ENCODE measurements around the gene PEG3. TPM values are rescaled to one million over a fixed set of nuclear protein-coding genes. Genes with fewer than 3 reads are reported as not detected.

PEG3 gene
- total RNA-seq, 1 experiment from 2014 or later = not detected

GRCh38 chr19:56827708-56828107 is 12.8 kb downstream of the PEG3 start:
- H4K20me1 ChIP-seq (ENCODE audit: insufficient read depth, low read depth, low read length) = no peaks in the 10 kb centered on the region
- no peak overlapping the region for H2AFZ ChIP-seq (ENCODE audit: low read length)
- no peaks in the 10 kb centered on the region for H3K9me2 ChIP-seq (replicated peaks; ENCODE audit: insufficient read depth, low read length)
- no peak overlapping the region for H3K27ac ChIP-seq (ENCODE audit: low read length)
- DNase-seq = no peak
- no peaks in the 10 kb centered on the region for H3K9me3 ChIP-seq (ENCODE audit: low read length)
- no peak overlapping the region for H3K4me3 ChIP-seq (ENCODE audit: low read length)
- H3K4me2 ChIP-seq (ENCODE audit: low read depth, low read length, poor library complexity, severe bottlenecking) = no peak overlapping the region
- no peaks in the 10 kb centered on the region for H3K36me3 ChIP-seq (ENCODE audit: insufficient read depth, low read length)
- H3K9ac ChIP-seq (ENCODE audit: low read length) = no peak overlapping the region
- no peaks in the 10 kb centered on the region for H3K27me3 ChIP-seq (ENCODE audit: low read length)
- H3K4me1 ChIP-seq (ENCODE audit: low read length) = no peaks in the 10 kb centered on the region
- H3K79me2 ChIP-seq (ENCODE audit: low read length) = no peaks in the 10 kb centered on the region

GRCh38 chr19:56823956-56824355 is 16.6 kb downstream of the PEG3 start:
- no peaks in the 10 kb centered on the region for H3K9me2 ChIP-seq (replicated peaks; ENCODE audit: insufficient read depth, low read length)
- no peak for DNase-seq
- H3K27ac ChIP-seq (ENCODE audit: low read length) = no peak overlapping the region
- H3K27me3 ChIP-seq (ENCODE audit: low read length) = no peaks in the 10 kb centered on the region
- H3K9me3 ChIP-seq (ENCODE audit: low read length) = no peaks in the 10 kb centered on the region
- no peak overlapping the region for H3K4me2 ChIP-seq (ENCODE audit: low read depth, low read length, poor library complexity, severe bottlenecking)
- no peak overlapping the region for H2AFZ ChIP-seq (ENCODE audit: low read length)
- no peaks in the 10 kb centered on the region for H3K36me3 ChIP-seq (ENCODE audit: insufficient read depth, low read length)
- H3K4me3 ChIP-seq (ENCODE audit: low read length) = no peak overlapping the region
- no peaks in the 10 kb centered on the region for H3K79me2 ChIP-seq (ENCODE audit: low read length)
- H4K20me1 ChIP-seq (ENCODE audit: insufficient read depth, low read depth, low read length) = no peaks in the 10 kb centered on the region
- no peak overlapping the region for H3K9ac ChIP-seq (ENCODE audit: low read length)
- no peaks in the 10 kb centered on the region for H3K4me1 ChIP-seq (ENCODE audit: low read length)

- no peak overlapping the region for H3K4me2 ChIP-seq (ENCODE audit: low read depth, low read length, poor library complexity, severe bottlenecking)
- DNase-seq = no peak
- no peaks in the 10 kb centered on the region for H4K20me1 ChIP-seq (ENCODE audit: insufficient read depth, low read depth, low read length)
Measured at GRCh38 chr19:56823417-56823816, 17.1 kb downstream of the PEG3 start.

GRCh38 chr19:56822755-56823154 is 17.8 kb downstream of the PEG3 start:
- Histone ChIP-seq H3K9ac (ENCODE audit: low read length) (no peak overlapping the region), H3K79me2 (ENCODE audit: low read length) (no peaks in the 10 kb centered on the region), H4K20me1 (ENCODE audit: insufficient read depth, low read depth, low read length) (no peaks in the 10 kb centered on the region), H3K4me2 (ENCODE audit: low read depth, low read length, poor library complexity, severe bottlenecking) (no peak overlapping the region), H3K27ac (ENCODE audit: low read length) (no peak overlapping the region), H3K4me3 (ENCODE audit: low read length) (no peak overlapping the region), H3K9me3 (ENCODE audit: low read length) (no peaks in the 10 kb centered on the region), H3K27me3 (ENCODE audit: low read length) (no peaks in the 10 kb centered on the region), H2AFZ (ENCODE audit: low read length) (no peak overlapping the region), H3K36me3 (ENCODE audit: insufficient read depth, low read length) (no peaks in the 10 kb centered on the region), H3K9me2 (replicated peaks; ENCODE audit: insufficient read depth, low read length) (no peaks in the 10 kb centered on the region), H3K4me1 (ENCODE audit: low read length) (no peaks in the 10 kb centered on the region)
- no peak for DNase-seq

More at GRCh38 chr19:56823417-56823816, 17.1 kb downstream of the PEG3 start:
- Histone ChIP-seq H3K4me1 (ENCODE audit: low read length) (no peaks in the 10 kb centered on the region), H3K79me2 (ENCODE audit: low read length) (no peaks in the 10 kb centered on the region), H3K9ac (ENCODE audit: low read length) (no peak overlapping the region), H3K27me3 (ENCODE audit: low read length) (no peaks in the 10 kb centered on the region), H3K9me2 (replicated peaks; ENCODE audit: insufficient read depth, low read length) (no peaks in the 10 kb centered on the region), H3K9me3 (ENCODE audit: low read length) (no peaks in the 10 kb centered on the region), H2AFZ (ENCODE audit: low read length) (no peak overlapping the region), H3K27ac (ENCODE audit: low read length) (no peak overlapping the region), H3K4me3 (ENCODE audit: low read length) (no peak overlapping the region), H3K36me3 (ENCODE audit: insufficient read depth, low read length) (no peaks in the 10 kb centered on the region)

- Histone ChIP-seq H3K27ac (ENCODE audit: low read length) (no peak overlapping the region), H3K4me1 (ENCODE audit: low read length) (no peaks in the 10 kb centered on the region), H2AFZ (ENCODE audit: low read length) (no peak overlapping the region), H4K20me1 (ENCODE audit: insufficient read depth, low read depth, low read length) (no peaks in the 10 kb centered on the region), H3K36me3 (ENCODE audit: insufficient read depth, low read length) (no peaks in the 10 kb centered on the region), H3K9ac (ENCODE audit: low read length) (no peak overlapping the region), H3K79me2 (ENCODE audit: low read length) (no peaks in the 10 kb centered on the region), H3K4me3 (ENCODE audit: low read length) (no peak overlapping the region), H3K4me2 (ENCODE audit: low read depth, low read length, poor library complexity, severe bottlenecking) (no peak overlapping the region), H3K9me2 (replicated peaks; ENCODE audit: insufficient read depth, low read length) (no peaks in the 10 kb centered on the region), H3K27me3 (ENCODE audit: low read length) (no peaks in the 10 kb centered on the region), H3K9me3 (ENCODE audit: low read length) (no peaks in the 10 kb centered on the region)
- no peak for DNase-seq
Measured at GRCh38 chr19:56821675-56822074, 18.9 kb downstream of the PEG3 start.

GRCh38 chr19:56821209-56821608 is 19.3 kb downstream of the PEG3 start:
- Histone ChIP-seq H3K27me3 (ENCODE audit: low read length) (no peaks in the 10 kb centered on the region), H2AFZ (ENCODE audit: low read length) (no peak overlapping the region), H4K20me1 (ENCODE audit: insufficient read depth, low read depth, low read length) (no peaks in the 10 kb centered on the region), H3K4me1 (ENCODE audit: low read length) (no peaks in the 10 kb centered on the region), H3K36me3 (ENCODE audit: insufficient read depth, low read length) (no peaks in the 10 kb centered on the region), H3K4me2 (ENCODE audit: low read depth, low read length, poor library complexity, severe bottlenecking) (no peak overlapping the region), H3K9ac (ENCODE audit: low read length) (no peak overlapping the region), H3K27ac (ENCODE audit: low read length) (no peak overlapping the region), H3K9me2 (replicated peaks; ENCODE audit: insufficient read depth, low read length) (no peaks in the 10 kb centered on the region), H3K4me3 (ENCODE audit: low read length) (no peak overlapping the region), H3K79me2 (ENCODE audit: low read length) (no peaks in the 10 kb centered on the region), H3K9me3 (ENCODE audit: low read length) (no peaks in the 10 kb centered on the region)
- peak; percentile 48 for DNase-seq

- Histone ChIP-seq H3K27ac (ENCODE audit: low read length) (no peak overlapping the region), H3K9me2 (replicated peaks; ENCODE audit: insufficient read depth, low read length) (no peaks in the 10 kb centered on the region), H3K4me3 (ENCODE audit: low read length) (no peak overlapping the region), H4K20me1 (ENCODE audit: insufficient read depth, low read depth, low read length) (no peaks in the 10 kb centered on the region), H3K36me3 (ENCODE audit: insufficient read depth, low read length) (no peaks in the 10 kb centered on the region), H3K9me3 (ENCODE audit: low read length) (no peaks in the 10 kb centered on the region), H3K79me2 (ENCODE audit: low read length) (no peaks in the 10 kb centered on the region), H3K4me2 (ENCODE audit: low read depth, low read length, poor library complexity, severe bottlenecking) (no peak overlapping the region), H3K27me3 (ENCODE audit: low read length) (no peaks in the 10 kb centered on the region), H2AFZ (ENCODE audit: low read length) (no peak overlapping the region), H3K9ac (ENCODE audit: low read length) (no peak overlapping the region), H3K4me1 (ENCODE audit: low read length) (no peaks in the 10 kb centered on the region)
- no peak for DNase-seq
Measured at GRCh38 chr19:56819166-56819565, 21.4 kb downstream of the PEG3 start.

GRCh38 chr19:56814656-56815055 is 25.9 kb downstream of the PEG3 start:
- Histone ChIP-seq H2AFZ (ENCODE audit: low read length) (no peak overlapping the region), H3K9me3 (ENCODE audit: low read length) (no peaks in the 10 kb centered on the region), H3K27me3 (ENCODE audit: low read length) (no peaks in the 10 kb centered on the region), H3K4me2 (ENCODE audit: low read depth, low read length, poor library complexity, severe bottlenecking) (no peak overlapping the region), H3K9me2 (replicated peaks; ENCODE audit: insufficient read depth, low read length) (no peaks in the 10 kb centered on the region), H4K20me1 (ENCODE audit: insufficient read depth, low read depth, low read length) (no peaks in the 10 kb centered on the region), H3K9ac (ENCODE audit: low read length) (no peak overlapping the region), H3K79me2 (ENCODE audit: low read length) (no peaks in the 10 kb centered on the region), H3K4me1 (ENCODE audit: low read length) (no peaks in the 10 kb centered on the region), H3K36me3 (ENCODE audit: insufficient read depth, low read length) (no peaks in the 10 kb centered on the region), H3K4me3 (ENCODE audit: low read length) (no peak overlapping the region), H3K27ac (ENCODE audit: low read length) (no peak overlapping the region)
- no peak for DNase-seq

GRCh38 chr19:56813531-56813930 is 27.0 kb downstream of the PEG3 start:
- Histone ChIP-seq H3K27me3 (ENCODE audit: low read length) (no peaks in the 10 kb centered on the region), H3K27ac (ENCODE audit: low read length) (no peak overlapping the region), H3K9me3 (ENCODE audit: low read length) (no peaks in the 10 kb centered on the region), H2AFZ (ENCODE audit: low read length) (no peak overlapping the region), H3K36me3 (ENCODE audit: insufficient read depth, low read length) (no peaks in the 10 kb centered on the region), H3K79me2 (ENCODE audit: low read length) (no peaks in the 10 kb centered on the region), H3K9ac (ENCODE audit: low read length) (no peak overlapping the region), H4K20me1 (ENCODE audit: insufficient read depth, low read depth, low read length) (no peaks in the 10 kb centered on the region), H3K9me2 (replicated peaks; ENCODE audit: insufficient read depth, low read length) (no peaks in the 10 kb centered on the region), H3K4me3 (ENCODE audit: low read length) (no peak overlapping the region), H3K4me2 (ENCODE audit: low read depth, low read length, poor library complexity, severe bottlenecking) (no peak overlapping the region), H3K4me1 (ENCODE audit: low read length) (no peaks in the 10 kb centered on the region)
- DNase-seq = no peak
